22Rv1 (cell line): ENCODE results near the gene FOXN1.

Experiments
- CTCF ChIP-seq: fragments of 450-650 bp; IDR thresholded peaks from 2 replicates; pipeline ENCODE4 v1.5.1; 2017; ENCODE audit warnings: mild to moderate bottlenecking
- ZFX ChIP-seq: fragments of 450-650 bp; IDR thresholded peaks from 2 replicates; pipeline ENCODE4 v1.6.1; 2017; ENCODE audit warnings: antibody characterized with exemption, borderline replicate concordance

- no peak for TF ChIP-seq CTCF
- TF ChIP-seq ZFX: no peak
These were observed 66.9 kb downstream of the FOXN1 start for GRCh38 chr17:28573040-28573380.
